GM18511 (cell line): Measurements from ENCODE around the gene ASB3.
"Not testable (repeated sequence)": the region's sequence is repeated elsewhere in the genome, so short reads cannot be mapped to it uniquely, and the experiment has no call there.

Experiments used
- ATAC-seq: cut with Tn5 transposase; IDR thresholded peaks from one replicate; pipeline ENCODE4 v1.9.1; 2021; ENCODE audit warnings: mild to moderate bottlenecking, moderate library complexity; ENCODE audit not compliant: unreplicated experiment

The ASB3 gene

GRCh38 chr2:53658474-53658873, 128.3 kb downstream of the ASB3 start:
- ATAC-seq = not testable (repeated sequence)

- ATAC-seq = no peak
Measured at GRCh38 chr2:53655256-53655655, 131.5 kb downstream of the ASB3 start.

GRCh38 chr2:53654396-53654795, 132.4 kb downstream of the ASB3 start:
- no peak for ATAC-seq

GRCh38 chr2:53652131-53652530, 134.6 kb downstream of the ASB3 start:
- ATAC-seq = no peak

GRCh38 chr2:53646788-53647187, 140.0 kb downstream of the ASB3 start:
- no peak for ATAC-seq

GRCh38 chr2:53641290-53641689, 145.5 kb downstream of the ASB3 start:
- ATAC-seq = no peak

- ATAC-seq = no peak
Measured at GRCh38 chr2:53640466-53640865, 146.3 kb downstream of the ASB3 start.

GRCh38 chr2:53636596-53636995, 150.2 kb downstream of the ASB3 start:
- no peak for ATAC-seq

- ATAC-seq = no peak
Measured at GRCh38 chr2:53636109-53636508, 150.6 kb downstream of the ASB3 start.

GRCh38 chr2:53635694-53636093, 151.1 kb downstream of the ASB3 start:
- ATAC-seq = no peak

GRCh38 chr2:53633441-53633840, 153.3 kb downstream of the ASB3 start:
- ATAC-seq = no peak

- ATAC-seq = no peak
Measured at GRCh38 chr2:53632714-53633113, 154.0 kb downstream of the ASB3 start.

- no peak for ATAC-seq
Measured at GRCh38 chr2:53632126-53632460, 154.7 kb downstream of the ASB3 start.

GRCh38 chr2:53631313-53632125, 155.2 kb downstream of the ASB3 start:
- no peak for ATAC-seq

- no peak for ATAC-seq
Measured at GRCh38 chr2:53630026-53630606, 156.6 kb downstream of the ASB3 start.

GRCh38 chr2:53629501-53629900, 157.3 kb downstream of the ASB3 start:
- ATAC-seq = no peak

GRCh38 chr2:53629001-53629400, 157.8 kb downstream of the ASB3 start:
- no peak for ATAC-seq

- ATAC-seq = no peak
Measured at GRCh38 chr2:53622141-53622540, 164.6 kb downstream of the ASB3 start.

- no peak for ATAC-seq
Measured at GRCh38 chr2:53620981-53621380, 165.8 kb downstream of the ASB3 start.
